Lung (tissue), 12 donors: ENCODE data around the gene SOX18. TPM values are rescaled to one million over a fixed set of nuclear protein-coding genes. Genes with fewer than 3 reads are reported as not detected.

ENCODE experiments used
- ATAC-seq: fragments of 200-7000 bp; cut with Tn5 transposase; one replicate; pipeline ENCODE4 v1.9.1; 2020; ENCODE audit warnings: moderate number of reproducible peaks; ENCODE audit not compliant: insufficient read depth, low FRiP score
- DNase-seq, 3 donors: peaks; one replicate each; pipeline ENCODE4 v3.0.0-alpha.2; 2013 to 2017
- H3K27ac ChIP-seq, 2 donors: one replicate each; pipeline ENCODE4 v1.5.1; 2013; ENCODE audit warnings: mild to moderate bottlenecking in 2 of 2, moderate library complexity in 2 of 2, control low read depth in 1 of 2, inconsistent platforms in 1 of 2, low read depth in 1 of 2, low read length in 1 of 2
- H3K27me3 ChIP-seq, 3 donors: one replicate each; pipeline ENCODE4 v1.5.1; 2013; ENCODE audit warnings: low read length in 2 of 3; ENCODE audit not compliant: control insufficient read depth in 3 of 3, insufficient read depth in 3 of 3
- H3K36me3 ChIP-seq, 4 donors: one replicate each; pipeline ENCODE4 v1.5.1; 2013; ENCODE audit warnings: low read length in 4 of 4, mild to moderate bottlenecking in 1 of 4, moderate library complexity in 1 of 4; ENCODE audit not compliant: control insufficient read depth in 4 of 4, insufficient read depth in 4 of 4
- H3K4me1 ChIP-seq, 5 donors: one replicate each; pipeline ENCODE4 v1.5.1; 2013; ENCODE audit warnings: low read length in 5 of 5, mild to moderate bottlenecking in 2 of 5, moderate library complexity in 1 of 5; ENCODE audit not compliant: control insufficient read depth in 5 of 5, insufficient read depth in 5 of 5
- H3K4me3 ChIP-seq: one replicate; pipeline ENCODE4 v1.5.1; 2013; ENCODE audit warnings: mild to moderate bottlenecking, control low read depth, moderate library complexity
- H3K9ac ChIP-seq, 2 donors: one replicate each; pipeline ENCODE4 v1.5.1; 2013; ENCODE audit warnings: low read length in 2 of 2, control low read depth in 1 of 2; ENCODE audit not compliant: insufficient read depth in 1 of 2
- H3K9me3 ChIP-seq, 4 donors: one replicate each; pipeline ENCODE4 v1.5.1; 2013; ENCODE audit warnings: low read length in 3 of 4, mild to moderate bottlenecking in 1 of 4, moderate library complexity in 1 of 4; ENCODE audit not compliant: control insufficient read depth in 4 of 4, insufficient read depth in 3 of 4
- WGBS, 2 donors: extraction: QIAGEN DNeasy Blood & Tissue Kit; methylation state at CpG; one replicate each; pipeline ENCODE4 v1.1.7; 2013; 5-methylcytosine and 5-hydroxymethylcytosine counted together
- polyA plus RNA-seq, 2 donors: library from polyadenylated mRNA; stranded (reverse); fragments of 200-250 nt; gene quantifications; one replicate each; pipeline ENCODE4 v1.2.1, GENCODE V29; 2013
- total RNA-seq, 2 donors: library from RNA; depleted of rRNA in 1 of 2; stranded (reverse); fragments of >200 nt in 1 of 2; gene quantifications; one replicate each; pipeline ENCODE4 v1.2.1, GENCODE V29; 2014 to 2021
- TF ChIP-seq, protein P1 (sequence below): IDR thresholded peaks from 2 replicates; pipeline ENCODE4 v1.5.1; 2012; ENCODE audit warnings: mild to moderate bottlenecking; ENCODE audit errors: control extremely low read depth, extremely low read depth
- donor health status: control.
- donor health status: control.
- donor health status: Bipolar disorder and iron deficiency.
- donor health status: healthy.
- donor health status: DM: yes; HTN: yes; CAD: no.

Gene SOX18
- total and polyA plus RNA-seq, 4 donors: 12.1 to 52.2 (median 29.3) TPM

DNA sequence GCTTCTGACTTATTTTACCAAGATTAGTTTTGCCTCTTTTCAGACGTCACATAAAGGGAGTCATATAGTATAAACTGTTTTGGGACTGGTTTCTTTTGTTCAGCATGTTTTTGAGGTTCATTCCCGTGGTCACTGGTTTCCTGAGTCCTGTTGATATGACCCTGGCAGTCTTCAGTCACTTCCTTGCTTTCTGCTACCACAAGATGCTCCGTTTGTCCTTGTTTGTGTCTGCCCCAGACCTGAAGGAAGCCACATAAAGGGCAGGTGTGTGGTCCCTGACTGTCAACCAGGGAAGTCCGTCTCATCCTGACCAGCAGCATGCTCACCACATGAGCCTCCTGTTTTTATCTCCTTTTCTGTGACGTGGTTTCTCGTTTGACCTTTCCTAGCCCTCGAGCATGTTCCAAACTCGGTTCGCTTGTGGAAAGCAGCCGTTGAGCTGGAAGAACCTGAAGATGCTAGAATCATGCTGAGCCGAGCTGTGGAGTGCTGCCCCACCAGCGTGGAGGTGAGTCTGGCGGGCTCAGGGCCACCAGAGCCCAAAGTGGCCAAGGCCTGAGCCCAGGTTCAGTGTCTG is 39.5 kb downstream of the SOX18 start:
- Histone ChIP-seq H3K27ac (no peak overlapping the region), H3K9ac (no peak overlapping the region), H3K4me1 (no peaks in the 10 kb centered on the region), H3K9me3 (no peaks in the 10 kb centered on the region), H3K4me3 (no peak overlapping the region), H3K36me3 (peaks cover 18 to 49% (median 45%) of the 10 kb centered on the region in 4 donors), H3K27me3 (no peaks in the 10 kb centered on the region)
- TF ChIP-seq, protein P1, sequence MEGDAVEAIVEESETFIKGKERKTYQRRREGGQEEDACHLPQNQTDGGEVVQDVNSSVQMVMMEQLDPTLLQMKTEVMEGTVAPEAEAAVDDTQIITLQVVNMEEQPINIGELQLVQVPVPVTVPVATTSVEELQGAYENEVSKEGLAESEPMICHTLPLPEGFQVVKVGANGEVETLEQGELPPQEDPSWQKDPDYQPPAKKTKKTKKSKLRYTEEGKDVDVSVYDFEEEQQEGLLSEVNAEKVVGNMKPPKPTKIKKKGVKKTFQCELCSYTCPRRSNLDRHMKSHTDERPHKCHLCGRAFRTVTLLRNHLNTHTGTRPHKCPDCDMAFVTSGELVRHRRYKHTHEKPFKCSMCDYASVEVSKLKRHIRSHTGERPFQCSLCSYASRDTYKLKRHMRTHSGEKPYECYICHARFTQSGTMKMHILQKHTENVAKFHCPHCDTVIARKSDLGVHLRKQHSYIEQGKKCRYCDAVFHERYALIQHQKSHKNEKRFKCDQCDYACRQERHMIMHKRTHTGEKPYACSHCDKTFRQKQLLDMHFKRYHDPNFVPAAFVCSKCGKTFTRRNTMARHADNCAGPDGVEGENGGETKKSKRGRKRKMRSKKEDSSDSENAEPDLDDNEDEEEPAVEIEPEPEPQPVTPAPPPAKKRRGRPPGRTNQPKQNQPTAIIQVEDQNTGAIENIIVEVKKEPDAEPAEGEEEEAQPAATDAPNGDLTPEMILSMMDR: no peak
- WGBS, 2 donors: 81 to 88% methylated on average over 13 of the region's 13 CpGs
- DNase-seq (no peak), ATAC-seq (no peak)

DNA sequence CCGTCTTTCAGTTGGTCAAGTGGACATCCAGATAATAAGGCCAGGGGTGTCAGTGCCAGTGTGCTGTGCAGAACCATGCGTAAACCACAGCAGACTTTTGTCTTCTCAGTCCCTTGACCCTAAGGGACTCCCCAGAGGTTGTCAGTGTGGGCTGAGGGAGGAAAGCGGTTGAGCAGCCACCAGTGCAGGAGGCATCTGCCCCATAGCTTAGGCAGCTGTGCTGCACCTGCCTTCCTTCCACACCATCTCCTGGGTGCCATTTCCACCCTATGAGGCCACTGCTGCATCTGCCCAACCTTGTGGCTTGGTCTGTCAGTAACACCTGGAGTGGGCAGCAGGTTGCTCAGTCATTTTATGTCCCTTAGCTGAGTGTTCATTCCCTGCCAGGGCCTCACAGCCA is 42.5 kb downstream of the SOX18 start:
- H3K36me3 ChIP-seq: peaks cover 20 to 58% (median 42%) of the 10 kb centered on the region in 4 donors
- H3K4me3 ChIP-seq: no peak overlapping the region
- TF ChIP-seq, protein P1: no peak
- no peak overlapping the region for H3K9ac ChIP-seq
- no peaks in the 10 kb centered on the region for H3K27me3 ChIP-seq
- ATAC-seq (no peak), DNase-seq (no peak)
- H3K27ac ChIP-seq: no peak overlapping the region
- H3K9me3 ChIP-seq: no peaks in the 10 kb centered on the region
- 94 to 95% methylated on average over 3 of the region's 3 CpGs for WGBS, 2 donors
- H3K4me1 ChIP-seq: no peaks in the 10 kb centered on the region

DNA sequence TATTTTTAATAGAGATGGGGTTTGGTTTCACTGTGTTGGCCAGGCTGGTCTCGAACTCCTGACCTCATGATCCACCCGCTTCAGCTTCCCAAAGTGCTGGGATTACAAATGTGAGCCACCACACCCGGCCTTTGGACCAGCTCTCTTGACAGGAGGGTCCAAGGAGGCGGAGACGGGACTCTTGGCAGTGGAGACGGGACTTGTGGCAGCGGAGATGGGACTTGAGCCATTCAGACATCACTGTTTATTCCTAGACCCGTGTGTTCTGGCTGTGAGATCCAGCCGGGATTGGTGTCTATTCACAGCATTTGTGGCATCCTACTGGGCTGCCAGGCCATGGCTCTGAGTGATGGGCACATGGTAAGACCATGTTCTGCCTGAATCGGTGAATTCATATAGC is 42.9 kb downstream of the SOX18 start:
- no peak overlapping the region for H3K27ac ChIP-seq
- no peaks in the 10 kb centered on the region for H3K27me3 ChIP-seq
- H3K9ac ChIP-seq: no peak overlapping the region
- H3K9me3 ChIP-seq: no peaks in the 10 kb centered on the region
- H3K4me1 ChIP-seq: no peaks in the 10 kb centered on the region
- WGBS, 2 donors: 83 to 89% methylated on average over 10 of the region's 10 CpGs
- no peak for DNase-seq
- peaks cover 20 to 60% (median 42%) of the 10 kb centered on the region in 4 donors for H3K36me3 ChIP-seq
- ATAC-seq: no peak
- TF ChIP-seq, protein P1: no peak
- H3K4me3 ChIP-seq: no peak overlapping the region

DNA sequence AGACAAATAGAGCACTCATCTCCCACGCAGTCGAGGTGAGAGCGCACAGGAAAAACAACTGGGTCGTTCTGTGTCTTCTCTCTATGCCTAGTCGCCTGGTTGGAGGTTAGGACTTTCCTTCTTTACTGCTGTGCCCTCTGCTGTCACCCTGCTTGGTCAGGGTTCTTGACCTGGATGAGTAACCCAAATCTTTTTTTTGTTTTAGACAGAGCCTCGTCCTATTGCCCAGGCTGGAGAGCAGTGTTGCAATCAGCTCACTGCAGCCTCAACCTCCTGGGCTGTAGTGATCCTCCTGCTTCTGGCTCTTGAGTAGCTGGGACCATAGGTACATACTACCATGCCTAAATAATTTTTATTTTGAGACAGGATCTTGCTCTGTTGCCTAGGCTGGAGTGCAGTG is 44.0 kb downstream of the SOX18 start:
- DNase-seq (no peak), ATAC-seq (no peak)
- 72% methylated on average over 6 of the region's 6 CpGs for WGBS, 2 donors
- peaks cover 23 to 58% (median 34%) of the 10 kb centered on the region in 4 donors for H3K36me3 ChIP-seq
- no peak overlapping the region for H3K4me3 ChIP-seq
- H3K27ac ChIP-seq: no peak overlapping the region
- no peaks in the 10 kb centered on the region for H3K9me3 ChIP-seq
- H3K9ac ChIP-seq: no peak overlapping the region
- H3K27me3 ChIP-seq: no peaks in the 10 kb centered on the region
- TF ChIP-seq, protein P1: no peak
- no peaks in the 10 kb centered on the region for H3K4me1 ChIP-seq
